Lower leg skin (tissue), 4 donors: ENCODE data around the gene ZEB2. TPM values are rescaled to one million over a fixed set of nuclear protein-coding genes. Genes with fewer than 3 reads are reported as not detected.

ENCODE experiments used
- DNase-seq, 2 donors: peaks; one replicate each; pipeline ENCODE4 v3.0.0-alpha.2; 2019; ENCODE audit warnings: low spot score in 2 of 2
- H3K4me3 ChIP-seq: fragments of 200-600 bp; sonication (generic); 2 replicates; pipeline ENCODE4 v1.5.1; 2017; ENCODE audit warnings: mild to moderate bottlenecking, low read depth; ENCODE audit not compliant: poor library complexity, severe bottlenecking
- CTCF ChIP-seq, 3 donors: fragments of 450-650 bp; IDR thresholded peaks; one replicate each; pipeline ENCODE4 v1.5.1; 2016; ENCODE audit warnings: antibody characterized with exemption in 3 of 3, mild to moderate bottlenecking in 3 of 3, moderate library complexity in 2 of 3
- POLR2A ChIP-seq, 2 donors: fragments of 450-650 bp; IDR thresholded peaks; one replicate each; pipeline ENCODE4 v1.6.1; 2016 to 2017; ENCODE audit warnings: antibody characterized with exemption in 2 of 2, mild to moderate bottlenecking in 1 of 2, moderate library complexity in 1 of 2
- WGBS, 2 donors: methylation state at CpG; one replicate each; pipeline ENCODE4 v1.1.5; 2018; 5-methylcytosine and 5-hydroxymethylcytosine counted together
- intact Hi-C: fragments of 100-400 bp; cut with DNase I; formaldehyde crosslinking; loops from one replicate; pipeline ENCODE4 v1.15.0; 2023; ENCODE audit warnings: low total_unique reads
- total RNA-seq, 4 donors: library from RNA; depleted of rRNA; stranded (reverse); fragments of >200 nt; gene quantifications; one replicate each; pipeline ENCODE4 v1.1.0, GENCODE V29; 2016

ZEB2 gene
- total RNA-seq, 4 donors from 2014 or later, result 13.8 to 38.8 (median 30.3) TPM

- no peak for TF ChIP-seq CTCF (IDR thresholded peaks at IDR 0.05)
- TF ChIP-seq POLR2A (IDR thresholded peaks at IDR 0.05), result no peak
- no peak overlapping the region for H3K4me3 ChIP-seq
- intact Hi-C loops, result no loop called here
- no peak for DNase-seq
- WGBS, 2 donors, result 18 to 21% methylated on average over 8 of the region's 8 CpGs
Observed at GRCh38 chr2:144522176-144522896, 2.4 kb upstream of the ZEB2 start.

- DNase-seq, result no peak
- no peak overlapping the region for H3K4me3 ChIP-seq
- no peak for TF ChIP-seq CTCF (IDR thresholded peaks at IDR 0.05)
- no peak for TF ChIP-seq POLR2A (IDR thresholded peaks at IDR 0.05)
- 4 to 5% methylated on average over 4 of the region's 4 CpGs for WGBS, 2 donors
- intact Hi-C loops, result no loop called here
Observed at GRCh38 chr2:144521686-144522085, 1.8 kb upstream of the ZEB2 start.

- intact Hi-C loops, result no loop called here
- no peak overlapping the region for H3K4me3 ChIP-seq
- TF ChIP-seq POLR2A (IDR thresholded peaks at IDR 0.05) (no peak), CTCF (IDR thresholded peaks at IDR 0.05) (no peak)
- 12 to 16% methylated on average over 8 of the region's 8 CpGs for WGBS, 2 donors
- no peak for DNase-seq
Observed at GRCh38 chr2:144520756-144521487, 1.0 kb upstream of the ZEB2 start.

- 5 to 12% methylated on average over 3 of the region's 3 CpGs for WGBS, 2 donors
- DNase-seq, result no peak
- peak overlapping the region; percentile 43 for H3K4me3 ChIP-seq
- intact Hi-C loops, result loop anchor here (5.0 to 10.0 kb wide), 2 partner anchors 185 to 567 kb away; a partner anchor contains a TSS
- TF ChIP-seq POLR2A (IDR thresholded peaks at IDR 0.05) (no peak), CTCF (IDR thresholded peaks at IDR 0.05) (no peak)
Observed at GRCh38 chr2:144519597-144519933, 354 bp downstream of the ZEB2 start.

GRCh38 chr2:144518748-144519596, 947 bp downstream of the ZEB2 start:
- WGBS, 2 donors, result 7 to 10% methylated on average over 8 of the region's 8 CpGs
- TF ChIP-seq POLR2A (IDR thresholded peaks at IDR 0.05) (no peak), CTCF (IDR thresholded peaks at IDR 0.05) (no peak)
- intact Hi-C loops, result loop anchor here (5.0 to 10.0 kb wide), 2 partner anchors 184 to 567 kb away; a partner anchor contains a TSS

More at GRCh38 chr2:144518748-144519596, 947 bp downstream of the ZEB2 start:
- no peak for DNase-seq
- H3K4me3 ChIP-seq, result peak overlapping the region; percentile 43
